DMS114 treated with DMSO at 0.1 percent for 48 hours (cell line): ENCODE data around the gene CYFIP1.
A peak's percentile ranks its signal among the peaks of the same experiment; 100 is the strongest.
"Not testable (repeated sequence)": the region's sequence is repeated elsewhere in the genome, so short reads cannot be mapped to it uniquely, and the experiment has no call there.

Experiments used
- DNase-seq: peaks from one replicate; lab custom pipeline; 2025; ENCODE audit not compliant: unreplicated experiment; lab: John Stamatoyannopoulos, UW

The CYFIP1 gene

DNA sequence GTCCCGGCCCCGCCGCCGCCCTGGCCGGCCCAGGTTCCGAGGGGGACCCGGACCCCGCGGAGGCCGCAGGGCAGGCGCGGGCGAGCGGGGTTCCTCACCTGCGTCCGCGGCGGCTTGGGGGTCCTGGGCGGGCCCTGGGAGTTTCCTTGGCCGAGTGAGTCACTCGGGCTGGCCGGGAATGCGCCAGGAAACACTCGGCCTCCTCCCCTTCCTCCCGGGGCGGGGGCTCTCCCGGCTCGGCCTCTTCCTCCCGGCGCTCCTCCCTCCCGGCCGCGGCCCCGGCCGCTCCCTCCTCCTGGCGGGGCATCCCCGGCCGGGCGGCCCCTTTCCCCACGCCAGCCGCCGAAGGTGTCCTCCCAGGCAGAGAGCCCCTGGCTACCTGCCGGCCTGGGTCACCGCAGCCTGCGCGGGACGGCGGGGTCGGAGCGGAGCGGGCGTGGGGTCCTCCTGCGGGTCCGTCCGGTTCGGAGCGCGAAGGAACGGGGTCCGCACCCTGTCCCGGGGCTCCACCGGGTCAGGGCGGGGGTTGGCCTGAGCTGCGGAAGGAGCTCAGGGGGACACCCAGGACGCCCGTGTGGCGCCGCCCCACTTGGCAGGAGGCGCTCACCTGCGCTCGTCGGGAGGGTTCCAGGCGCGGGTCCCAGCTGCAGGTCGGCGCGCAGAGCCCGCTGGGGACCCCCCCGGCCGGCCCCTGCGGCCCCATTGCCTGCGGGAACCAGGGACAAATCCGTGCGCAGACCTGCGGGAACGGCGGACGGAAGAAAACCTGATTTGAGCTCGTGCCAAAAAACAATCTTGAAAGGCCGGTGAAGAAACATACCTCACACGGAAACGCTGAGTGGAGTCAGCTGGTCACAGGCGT lies at the start of gene CYFIP1:
TSS of gene CYFIP1 (minus strand) at position 180 of the 862 bp plus-strand sequence. CDS start 33,083 bp downstream, outside the sequence.
- peak; percentile 54 for DNase-seq

DNA sequence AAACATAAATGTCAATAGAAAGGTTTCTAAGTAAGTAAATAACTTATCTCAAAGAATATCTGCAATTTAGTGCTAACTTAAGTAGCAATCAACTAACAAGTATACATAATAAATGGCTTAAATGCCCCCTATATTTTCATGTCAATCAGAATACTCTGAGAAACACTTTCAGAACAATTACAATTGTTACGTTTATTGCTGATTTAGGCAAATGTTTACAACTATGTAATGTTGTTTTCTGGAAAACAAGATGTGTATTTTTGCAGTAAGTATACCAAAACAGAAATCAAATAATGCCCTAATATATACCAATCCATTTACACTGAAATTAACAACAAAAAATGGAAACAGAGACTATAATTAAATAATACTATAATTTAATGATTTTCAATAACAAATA lies 46.0 kb upstream of the CYFIP1 start:
- no peak for DNase-seq

DNA sequence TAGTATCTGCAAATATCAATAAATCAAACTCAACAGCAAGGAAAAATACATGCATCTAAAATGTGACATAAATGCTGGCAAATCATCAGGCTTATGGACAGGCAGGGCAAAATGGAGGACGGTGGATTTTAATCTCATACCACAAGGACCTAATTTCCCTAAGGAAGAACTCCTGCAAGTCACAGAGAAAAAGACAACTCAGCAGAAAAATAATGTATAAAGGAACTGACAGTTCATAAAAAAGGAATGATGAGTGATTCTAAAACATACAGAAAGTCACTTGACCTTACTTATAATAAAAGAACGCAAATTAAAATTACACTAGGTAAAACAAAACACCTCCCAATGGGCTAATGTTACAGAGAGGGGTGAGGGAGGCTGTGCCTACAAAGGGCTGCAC lies 42.0 kb upstream of the CYFIP1 start:
- DNase-seq = no peak

DNA sequence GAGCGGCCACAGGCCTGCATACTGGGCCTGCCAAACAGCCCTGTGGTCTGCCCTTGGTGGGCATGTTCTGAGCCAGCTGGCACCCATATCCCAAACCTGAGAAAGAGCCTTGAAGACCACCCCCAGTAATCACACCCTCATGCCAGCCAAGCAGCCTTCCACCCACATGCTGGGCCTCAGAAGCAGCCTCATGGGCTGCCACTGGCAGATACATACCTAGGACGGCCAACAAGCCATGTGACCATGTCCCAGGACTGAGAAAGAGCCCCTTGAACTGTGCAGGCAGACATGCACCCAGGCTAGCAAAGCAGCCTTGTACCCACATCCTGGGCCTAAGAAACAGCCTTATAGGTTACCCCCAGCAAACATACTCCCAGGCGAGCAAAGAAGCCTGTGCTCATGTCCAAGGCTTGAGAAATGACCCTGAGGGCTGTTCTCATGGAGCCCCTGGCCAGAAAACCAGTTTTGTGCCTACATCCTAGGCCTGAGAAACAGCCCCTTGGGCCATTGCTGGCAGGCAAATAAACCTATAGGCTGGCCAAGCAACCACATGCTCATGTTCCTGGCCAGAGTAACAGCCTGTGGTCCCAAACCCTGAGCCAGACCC lies 34.3 kb upstream of the CYFIP1 start:
- no peak for DNase-seq

DNA sequence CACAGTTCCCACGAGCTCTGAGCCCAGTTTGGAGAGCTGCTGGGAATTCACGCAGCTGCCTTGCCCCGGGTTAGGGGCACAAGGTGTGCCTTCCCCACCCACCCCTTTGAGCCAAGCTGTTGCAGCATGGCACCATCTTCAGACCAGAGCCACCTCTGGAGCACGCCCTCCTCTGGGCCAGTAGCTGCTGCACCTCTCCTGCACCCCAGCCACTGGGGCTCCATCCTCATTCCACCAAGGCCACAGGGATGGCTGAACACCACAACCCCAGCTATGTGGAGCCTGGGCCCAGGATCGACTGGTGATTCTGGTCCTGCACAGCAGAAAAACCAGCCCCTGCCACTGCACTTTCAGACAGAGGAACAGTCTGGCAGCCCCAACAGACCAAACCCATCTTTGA lies 33.5 kb upstream of the CYFIP1 start:
- DNase-seq = no peak

DNA sequence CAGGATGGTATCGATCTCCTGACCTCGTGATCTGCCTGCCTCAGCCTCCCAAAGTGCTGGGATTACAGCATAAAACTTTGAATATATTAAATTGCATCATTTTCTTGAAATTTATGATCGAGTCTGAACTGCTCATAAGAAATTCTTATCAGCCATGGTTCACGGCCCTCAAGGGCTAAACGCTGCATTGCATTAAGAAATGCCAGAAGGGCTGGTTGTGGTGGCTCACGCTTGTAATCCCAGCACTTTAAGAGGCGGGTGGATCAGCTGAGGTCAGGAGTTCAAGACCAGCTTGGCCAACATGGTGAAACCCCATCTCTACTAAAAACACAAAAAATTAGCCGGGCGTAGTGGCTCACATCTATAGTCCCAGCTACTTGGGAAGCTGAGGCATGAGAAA lies 32.4 kb upstream of the CYFIP1 start:
- not testable (repeated sequence) for DNase-seq

DNA sequence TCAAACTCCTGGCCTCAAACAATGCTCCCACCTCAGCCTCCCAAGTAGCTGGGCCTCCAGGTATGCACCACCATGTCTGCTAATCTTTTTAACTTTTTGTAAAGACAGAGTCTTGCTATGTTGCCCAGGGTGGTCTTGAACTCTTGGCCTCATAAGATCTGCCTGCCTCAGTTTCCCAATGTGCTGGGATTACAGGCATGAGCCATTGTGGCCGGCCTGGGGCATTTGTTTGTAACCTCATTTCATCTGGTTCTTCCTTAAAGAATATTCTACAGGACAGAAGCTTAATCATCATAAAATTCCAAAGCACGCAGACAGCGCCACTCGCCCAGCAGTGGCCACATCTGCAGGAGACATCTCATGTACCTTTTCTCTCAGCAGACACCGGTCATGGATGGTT lies 23.6 kb upstream of the CYFIP1 start:
- no peak for DNase-seq

DNA sequence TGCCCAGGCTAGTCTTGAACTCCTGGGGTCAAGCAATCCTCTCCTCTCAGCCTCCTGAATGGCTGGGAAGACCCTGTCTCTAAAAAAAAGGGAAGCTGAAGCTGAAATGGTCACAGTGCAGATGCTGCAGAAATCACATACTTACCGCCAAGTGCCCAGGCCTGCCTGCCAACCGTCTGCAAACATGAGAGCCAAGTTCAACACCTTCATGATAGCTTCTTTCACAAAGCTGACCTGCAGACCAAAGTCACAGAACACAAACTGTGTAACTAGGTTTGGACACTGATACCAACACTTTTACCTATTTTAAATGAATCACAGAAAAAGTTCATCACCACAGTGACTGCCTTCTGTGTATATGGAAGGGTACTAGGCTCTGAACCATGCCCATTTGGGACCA lies 22.8 kb upstream of the CYFIP1 start:
- no peak for DNase-seq

DNA sequence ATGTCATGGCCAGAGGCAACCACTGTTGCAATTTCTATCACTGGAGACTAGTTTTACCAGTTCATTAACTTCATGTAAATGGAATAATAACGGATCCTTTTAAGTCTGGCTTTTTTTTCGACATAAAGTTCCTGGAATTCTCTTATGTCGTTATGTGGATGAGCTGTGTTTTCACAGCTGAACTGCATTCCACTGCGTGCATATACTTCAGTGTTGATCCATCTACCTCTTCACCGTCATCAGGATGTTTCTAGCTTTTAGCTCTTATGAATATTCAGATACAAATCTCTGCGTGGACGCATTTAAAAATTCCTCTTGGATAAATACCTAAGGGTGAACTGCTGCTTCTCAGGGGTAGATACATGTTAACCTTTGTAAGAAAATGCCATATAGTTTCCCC lies 15.6 kb upstream of the CYFIP1 start:
- no peak for DNase-seq

DNA sequence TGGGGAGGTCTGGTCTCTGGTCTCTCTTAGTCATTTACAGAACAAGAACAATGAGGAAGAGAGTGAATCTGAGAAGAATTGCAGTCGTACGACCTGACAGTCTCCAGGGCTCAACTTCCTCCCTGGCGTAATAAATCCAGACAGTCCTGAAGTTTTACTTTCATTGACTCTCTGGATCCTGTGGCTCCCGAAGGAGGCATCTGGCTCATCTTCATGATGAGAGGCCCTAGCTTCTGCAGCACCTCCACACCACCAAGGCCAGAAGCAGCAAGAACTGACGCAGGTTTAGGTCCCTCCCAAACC lies 11.8 kb upstream of the CYFIP1 start:
- no peak for DNase-seq

DNA sequence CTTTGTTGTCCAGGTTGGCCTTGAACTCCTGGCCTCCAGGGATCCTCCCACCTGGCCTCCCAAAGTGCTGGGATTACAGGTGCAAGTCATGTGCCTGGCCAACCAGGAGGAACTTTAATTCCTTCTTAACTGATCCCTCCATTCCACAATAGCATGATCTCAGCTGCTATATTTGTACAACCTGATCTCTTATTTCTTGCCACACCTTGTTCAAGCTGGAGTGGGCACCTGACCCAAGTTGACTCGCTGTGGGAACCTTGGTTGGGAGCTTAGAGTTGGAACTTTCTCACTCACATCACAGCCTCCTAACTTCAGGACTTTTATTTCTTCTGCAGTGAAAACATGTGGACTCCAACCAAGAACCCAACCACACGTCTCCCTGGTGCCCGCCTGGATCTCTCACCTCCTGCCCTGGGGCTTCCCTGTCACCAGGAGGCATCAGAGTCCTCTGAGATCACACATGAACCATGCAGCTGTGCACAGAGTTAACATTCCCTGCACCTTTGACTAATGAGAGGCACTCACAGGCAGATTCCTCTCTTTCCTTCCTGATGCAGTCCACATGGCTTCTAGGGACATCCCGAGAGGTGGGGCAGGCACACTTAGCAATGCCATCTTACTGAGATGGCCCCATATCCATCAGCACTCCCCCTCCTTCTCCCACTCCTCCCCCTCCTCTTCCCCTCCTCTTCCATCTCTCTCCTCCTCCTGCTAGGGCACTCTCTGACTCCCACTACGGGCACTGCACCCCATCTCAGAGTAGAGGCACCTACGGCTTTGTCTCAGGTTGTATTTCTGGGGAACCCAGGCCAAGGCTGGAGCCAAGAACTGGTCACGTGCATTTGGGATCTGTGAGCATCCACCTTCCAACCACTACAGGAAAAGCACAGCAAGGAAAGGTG lies 9.7 kb upstream of the CYFIP1 start:
- no peak for DNase-seq

DNA sequence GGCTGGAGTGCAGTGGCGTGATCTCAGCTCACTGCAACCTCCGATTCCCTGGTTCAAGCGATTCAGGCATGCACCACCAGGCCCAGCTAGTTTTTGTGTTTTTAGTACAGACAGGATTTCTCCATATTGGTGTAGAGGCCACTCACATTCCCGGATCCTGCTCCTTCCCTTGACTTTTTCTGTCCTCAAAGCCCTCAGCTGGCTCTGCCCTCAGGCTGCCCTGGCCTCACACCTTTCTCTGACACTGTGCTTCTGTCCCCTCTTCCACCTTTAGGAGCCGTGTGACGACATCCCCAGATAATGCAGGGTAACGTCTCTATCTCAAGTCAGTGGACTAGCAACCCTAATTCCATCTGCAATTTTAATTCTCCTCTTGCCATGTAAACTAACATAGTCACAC lies 8.6 kb upstream of the CYFIP1 start:
- no peak for DNase-seq

DNA sequence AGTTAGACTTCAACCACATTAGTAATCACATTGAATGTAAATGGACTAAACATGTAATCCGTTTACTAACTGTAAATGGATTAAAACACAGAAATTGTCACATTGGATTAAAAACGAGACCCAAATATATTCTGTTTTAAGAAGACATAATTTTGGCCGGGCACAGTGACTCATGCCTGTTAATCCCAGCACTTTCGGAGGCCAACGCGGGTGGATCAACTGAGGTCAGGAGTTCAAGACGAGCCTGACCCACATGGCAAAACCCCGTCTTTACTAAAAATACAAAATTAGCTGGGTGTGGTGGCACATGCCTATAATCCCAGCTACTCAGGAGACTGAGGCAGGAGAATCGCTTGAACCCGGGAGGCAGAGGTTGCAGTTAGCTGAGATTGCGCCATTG lies 1.8 kb upstream of the CYFIP1 start:
- not testable (repeated sequence) for DNase-seq

DNA sequence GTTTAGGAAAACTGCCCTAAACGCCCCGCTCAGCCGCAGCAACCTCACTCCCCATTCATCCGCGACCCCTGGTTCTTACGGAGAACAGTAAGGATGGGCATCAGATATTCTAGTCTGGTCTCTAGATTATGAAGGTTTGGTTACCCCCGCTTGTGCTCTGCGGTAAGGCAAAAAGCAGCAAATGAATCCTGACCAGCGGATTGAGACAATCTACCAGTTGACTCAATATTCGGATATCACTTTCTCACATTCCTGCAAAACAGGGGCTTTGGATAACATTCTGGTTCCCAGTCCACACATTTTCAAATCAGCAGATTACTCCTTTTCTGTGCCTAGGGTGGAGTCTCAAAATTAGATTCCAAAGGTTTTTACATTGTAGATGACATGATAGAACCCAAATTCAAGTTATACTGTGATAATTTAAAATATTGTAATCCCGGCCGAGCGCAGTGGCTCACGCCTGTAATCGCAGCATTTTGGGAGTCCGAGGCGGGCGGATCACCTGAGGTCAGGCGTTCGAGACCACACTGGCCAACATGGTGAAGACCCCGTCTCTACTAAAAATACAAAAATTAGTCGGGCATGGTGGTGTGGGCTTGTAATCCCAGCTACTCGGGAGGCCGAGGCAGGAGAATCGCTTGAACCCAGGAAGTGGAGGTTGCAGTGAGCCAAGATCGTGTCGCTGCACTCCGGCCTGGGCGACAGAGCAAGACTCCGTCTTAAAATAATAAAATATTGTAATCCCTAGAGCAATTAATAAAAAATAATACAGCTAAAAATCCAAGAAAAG lies 1.1 kb upstream of the CYFIP1 start:
- DNase-seq = no peak

DNA sequence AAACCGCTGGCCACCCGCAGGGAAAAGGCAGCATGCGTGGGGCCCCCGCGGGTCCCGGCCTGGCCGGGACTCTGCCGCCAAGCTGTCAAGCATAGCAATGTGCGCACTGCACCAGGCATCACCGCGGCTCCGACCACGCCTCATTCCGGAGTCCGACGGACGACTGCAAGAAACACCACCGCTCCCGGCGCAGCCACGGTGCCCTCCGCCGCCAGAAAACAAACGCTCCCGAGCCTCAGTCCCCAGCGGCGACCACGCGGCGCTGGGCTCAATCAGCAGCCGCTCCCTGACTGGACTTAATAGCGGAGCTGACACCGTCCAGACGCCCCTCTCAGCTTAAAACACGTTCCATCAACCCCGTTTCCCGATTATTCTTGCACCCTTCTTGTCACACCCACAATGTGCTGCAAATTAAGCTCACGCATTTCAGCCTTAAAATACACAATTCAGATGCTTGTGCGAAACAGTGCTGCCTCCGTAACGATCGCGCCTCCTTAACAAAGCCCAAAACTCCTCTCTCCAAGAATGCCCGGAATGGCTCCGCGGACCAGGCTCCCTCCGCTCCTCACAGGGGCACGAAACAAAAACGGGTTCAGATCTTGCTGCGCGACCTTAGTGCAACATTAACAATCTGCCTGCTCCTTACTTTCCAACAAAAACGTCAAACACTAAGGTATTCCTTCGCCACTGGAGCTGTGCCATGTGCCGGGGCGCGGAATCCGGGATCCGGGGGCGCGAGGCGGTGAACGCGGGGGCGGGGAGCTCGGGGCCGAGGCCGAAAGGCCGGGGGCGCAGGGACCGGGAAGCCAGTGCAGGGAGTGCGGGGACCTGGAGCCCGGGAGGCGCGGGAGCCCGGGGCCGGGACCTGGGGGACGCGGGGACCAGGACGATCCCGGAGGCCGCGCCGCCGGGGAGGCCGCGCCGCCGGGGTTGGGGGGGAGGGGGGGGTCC lies 655 bp downstream of the CYFIP1 start:
- no peak for DNase-seq

DNA sequence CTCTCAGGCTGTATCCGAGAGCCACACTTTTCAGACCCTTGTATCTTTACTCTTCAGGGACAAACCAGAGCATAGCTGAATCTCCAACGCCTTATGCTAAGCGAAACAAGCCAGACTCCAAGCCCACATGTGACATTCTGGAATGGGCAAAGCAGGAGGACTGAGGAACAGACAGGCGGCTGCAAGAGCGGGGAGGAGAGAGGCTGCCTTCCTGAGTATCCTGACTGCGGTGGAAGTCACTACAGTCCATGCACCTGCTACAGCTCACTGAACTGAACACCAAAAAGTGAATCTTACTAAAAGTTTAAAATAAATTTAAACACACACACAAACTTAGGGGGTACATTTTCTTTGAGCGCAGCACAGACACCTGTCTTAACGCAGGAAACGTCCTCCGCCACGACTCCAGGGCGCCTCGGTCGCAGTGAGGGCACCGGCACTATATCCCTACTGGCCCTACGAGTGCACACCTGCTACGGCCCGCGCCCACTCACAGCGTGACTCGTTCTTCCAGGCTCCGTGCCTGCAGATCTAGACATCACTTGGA lies 1.4 kb downstream of the CYFIP1 start:
- DNase-seq = no peak

DNA sequence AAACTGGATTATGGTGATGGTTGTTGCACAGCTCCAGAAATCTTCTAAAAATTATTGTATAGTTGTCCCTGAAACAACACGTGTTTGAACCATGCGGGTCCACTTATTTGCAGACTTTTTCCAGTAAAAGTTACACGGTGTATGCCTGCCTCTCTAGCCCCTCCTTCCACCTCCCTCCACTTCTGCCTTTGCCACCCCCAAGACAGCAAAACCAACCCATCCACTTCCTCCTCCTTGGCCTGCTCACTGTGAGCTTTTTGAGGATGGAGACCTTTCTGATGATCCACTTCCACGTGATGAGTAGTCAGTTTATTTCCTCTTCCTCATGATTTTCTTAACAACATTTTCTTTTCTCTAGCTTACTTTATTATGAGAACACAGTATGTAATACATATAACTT lies 5.4 kb downstream of the CYFIP1 start:
- no peak for DNase-seq

DNA sequence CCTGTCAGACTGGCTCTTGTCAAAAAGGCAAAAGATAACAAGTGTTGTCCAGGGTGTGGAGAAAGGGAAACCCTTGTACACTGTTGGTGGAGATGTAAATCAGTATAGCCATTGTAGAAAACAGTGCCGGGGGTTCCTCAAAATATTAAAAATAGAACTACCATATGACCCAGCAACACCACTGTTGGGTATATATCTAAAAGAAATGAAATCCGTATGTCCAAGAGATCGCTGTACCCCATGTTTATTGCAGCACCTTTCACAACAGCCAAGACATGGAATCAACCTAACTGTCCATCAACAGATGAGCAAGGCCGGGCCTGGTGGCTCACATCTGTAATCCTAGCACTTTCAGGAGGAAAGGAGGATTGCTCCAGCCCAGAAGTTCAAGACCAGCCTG lies 6.2 kb downstream of the CYFIP1 start:
- DNase-seq = no peak

DNA sequence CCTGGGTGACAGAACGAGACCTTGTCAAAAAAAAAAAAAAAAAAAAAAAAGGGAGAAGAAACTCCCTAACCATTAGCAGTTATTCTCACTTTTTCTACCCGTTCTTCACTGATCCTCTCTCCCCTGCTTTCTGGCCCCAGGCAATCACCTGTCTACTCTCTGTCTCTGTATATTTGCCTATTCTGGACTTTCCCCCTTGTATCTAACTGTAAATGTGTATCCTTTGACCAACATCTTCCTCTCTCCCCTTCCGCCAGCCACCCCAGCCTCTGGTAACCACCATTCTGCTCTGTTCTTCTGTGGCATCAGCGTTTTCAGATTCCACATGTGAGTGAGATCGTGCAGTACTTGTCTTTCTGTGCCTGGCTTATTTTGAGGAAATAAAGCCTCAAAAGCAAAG lies 6.9 kb downstream of the CYFIP1 start:
- no peak for DNase-seq

DNA sequence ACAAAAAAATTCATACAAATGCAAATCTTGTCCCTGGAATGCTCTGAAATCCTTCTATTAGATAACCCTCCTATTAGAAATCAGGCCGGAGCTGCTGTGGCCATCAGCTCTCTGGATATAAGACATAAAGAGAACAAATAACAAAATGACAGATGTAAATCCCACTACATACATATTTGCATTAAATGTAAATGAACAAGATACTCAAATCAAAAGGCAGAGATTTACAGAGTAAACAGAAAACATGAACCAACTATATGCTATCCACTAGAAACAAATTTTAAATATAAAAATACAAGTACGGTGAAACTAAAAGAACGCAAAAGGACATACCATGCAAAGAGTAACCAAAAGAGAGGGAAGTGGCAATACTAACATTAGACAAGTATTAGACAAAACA lies 10.7 kb downstream of the CYFIP1 start:
- DNase-seq = no peak
